Activated CD4-positive, alpha-beta T cell treated with anti-CD3 and anti-CD28 coated beads for 36 hours (primary cell): Measurements from ENCODE around the gene DTNB. TPM values are rescaled to one million over a fixed set of nuclear protein-coding genes. Genes with fewer than 3 reads are reported as not detected.
"Not testable (repeated sequence)": the region's sequence is repeated elsewhere in the genome, so short reads cannot be mapped to it uniquely, and the experiment has no call there.

Source experiments
- ATAC-seq: fragments of 200-7000 bp; cut with Tn5 transposase; one replicate; pipeline ENCODE4 v1.10.0; 2021; ENCODE audit warnings: mild to moderate bottlenecking, moderate library complexity
- CTCF ChIA-PET: fragments of 350-600 bp; sonication (Branson Sonifier 250); formaldehyde crosslinking; loops from one replicate; lab custom pipeline; 2021; ENCODE audit warnings: antibody characterized with exemption; lab: Charles Lee
- POLR2A ChIA-PET: fragments of 350-600 bp; sonication (Branson Sonifier 250); formaldehyde crosslinking; loops from one replicate; lab custom pipeline; 2021; ENCODE audit warnings: antibody characterized with exemption, inconsistent platforms; lab: Charles Lee
- DNase-seq: peaks from one replicate; pipeline ENCODE4 v3.0.0-alpha.2; 2020
- H3K27ac Mint-ChIP-seq: one replicate; pipeline ENCODE4 v1.8.0; 2021; ENCODE audit warnings: mixed read lengths
- H3K27me3 Mint-ChIP-seq: one replicate; pipeline ENCODE4 v1.8.0; 2021; ENCODE audit warnings: mixed read lengths
- H3K36me3 Mint-ChIP-seq: one replicate; pipeline ENCODE4 v1.8.0; 2021; ENCODE audit warnings: low read depth, mixed read lengths
- H3K4me1 Mint-ChIP-seq: one replicate; pipeline ENCODE4 v1.8.0; 2021; ENCODE audit warnings: mixed read lengths
- H3K4me3 Mint-ChIP-seq: one replicate; pipeline ENCODE4 v1.8.0; 2021; ENCODE audit warnings: mild to moderate bottlenecking, moderate library complexity, mixed read lengths
- H3K9me3 Mint-ChIP-seq: one replicate; pipeline ENCODE4 v1.8.0; 2021; ENCODE audit warnings: low read depth, mixed read lengths
- intact Hi-C, 2 experiments: fragments of 100-400 bp; cut with DNase I in 1 of 2; cut with micrococcal nuclease in 1 of 2; formaldehyde crosslinking; loops; one replicate each; pipeline versions ENCODE4 v1.14.2 to v1.15.1; 2022 to 2024; cut with DNase I, micrococcal nuclease
- total RNA-seq, 2 experiments: library from RNA; stranded (reverse); gene quantifications; one replicate each; pipeline ENCODE4 v1.2.3, GENCODE V29; 2021

DTNB gene
- total RNA-seq, 2 experiments from 2014 or later = 17.1 to 33.5 TPM

GRCh38 chr2:25405611-25406295 is 267.6 kb downstream of the DTNB start:
- ChIA-PET CTCF (interaction anchor here (0.8 to 1.0 kb wide), 2 partner anchors 89 to 430 kb away, joined by 3 read pairs; no protein-coding TSS in a partner anchor), POLR2A (no interaction called here)
- H3K4me1 Mint-ChIP-seq = peaks cover 13% of the 10 kb centered on the region
- no peak overlapping the region for H3K27ac Mint-ChIP-seq
- no peaks in the 10 kb centered on the region for H3K9me3 Mint-ChIP-seq
- H3K4me3 Mint-ChIP-seq = no peak overlapping the region
- no peak for ATAC-seq
- H3K36me3 Mint-ChIP-seq = no peaks in the 10 kb centered on the region
- H3K27me3 Mint-ChIP-seq = no peaks in the 10 kb centered on the region
- DNase-seq = no peak
- intact Hi-C loops = no loop called here

- H3K4me1 Mint-ChIP-seq = peaks cover 11% of the 10 kb centered on the region
- ATAC-seq = peak; percentile 83
- H3K27ac Mint-ChIP-seq, intact Hi-C loops, H3K27me3 Mint-ChIP-seq, H3K4me3 Mint-ChIP-seq, H3K9me3 Mint-ChIP-seq, DNase-seq, POLR2A ChIA-PET, H3K36me3 Mint-ChIP-seq: not testable (repeated sequence)
- CTCF ChIA-PET = interaction anchor here (0.6 to 1.5 kb wide), 3 partner anchors 17 to 41 kb away, joined by 3 to 4 read pairs (median 3); no protein-coding TSS in a partner anchor
These were observed 270.1 kb downstream of the DTNB start for GRCh38 chr2:25403120-25403760.

GRCh38 chr2:25402477-25402876 is 270.9 kb downstream of the DTNB start:
- Mint-ChIP-seq H3K4me1 (peaks cover 11% of the 10 kb centered on the region), H3K9me3 (no peaks in the 10 kb centered on the region), H3K27ac (no peak overlapping the region), H3K27me3 (no peaks in the 10 kb centered on the region), H3K4me3 (no peak overlapping the region), H3K36me3 (no peaks in the 10 kb centered on the region)
- DNase-seq (no peak), ATAC-seq (peak; percentile 54)
- ChIA-PET CTCF (interaction anchor here (0.7 to 1.5 kb wide), 2 partner anchors 16 to 40 kb away, joined by 3 to 4 read pairs; no protein-coding TSS in a partner anchor), POLR2A (no interaction called here)
- intact Hi-C loops = no loop called here

- DNase-seq = no peak
- Mint-ChIP-seq H3K27me3 (no peaks in the 10 kb centered on the region), H3K4me3 (no peak overlapping the region), H3K4me1 (peaks cover 11% of the 10 kb centered on the region), H3K27ac (no peak overlapping the region), H3K9me3 (no peaks in the 10 kb centered on the region), H3K36me3 (no peaks in the 10 kb centered on the region)
- intact Hi-C loops = no loop called here
- POLR2A ChIA-PET = no interaction called here
- ATAC-seq = no peak
- CTCF ChIA-PET = interaction anchor here (0.7 to 1.1 kb wide), 3 partner anchors 11 to 120 kb away, joined by 3 read pairs; no protein-coding TSS in a partner anchor
These were observed 271.9 kb downstream of the DTNB start for GRCh38 chr2:25401307-25402026.

GRCh38 chr2:25400576-25401216 is 272.7 kb downstream of the DTNB start:
- H3K4me3 Mint-ChIP-seq = no peak overlapping the region
- peaks cover 11% of the 10 kb centered on the region for H3K4me1 Mint-ChIP-seq
- ChIA-PET CTCF (interaction anchor here (1.0 to 1.1 kb wide), 2 partner anchors 12 to 20 kb away, joined by 3 read pairs; no protein-coding TSS in a partner anchor), POLR2A (no interaction called here)
- intact Hi-C loops = no loop called here
- no peaks in the 10 kb centered on the region for H3K9me3 Mint-ChIP-seq
- ATAC-seq (no peak), DNase-seq (no peak)
- H3K27me3 Mint-ChIP-seq = no peaks in the 10 kb centered on the region
- H3K27ac Mint-ChIP-seq = no peak overlapping the region
- no peaks in the 10 kb centered on the region for H3K36me3 Mint-ChIP-seq

- intact Hi-C loops = no loop called here
- Mint-ChIP-seq H3K4me3 (no peak overlapping the region), H3K27me3 (no peaks in the 10 kb centered on the region), H3K36me3 (no peaks in the 10 kb centered on the region), H3K9me3 (no peaks in the 10 kb centered on the region), H3K4me1 (peaks cover 11% of the 10 kb centered on the region), H3K27ac (no peak overlapping the region)
- ATAC-seq (no peak), DNase-seq (no peak)
- POLR2A ChIA-PET = no interaction called here
- CTCF ChIA-PET = interaction anchor here (1.0 to 1.1 kb wide), 2 partner anchors 13 to 20 kb away, joined by 3 read pairs; no protein-coding TSS in a partner anchor
These were observed 273.2 kb downstream of the DTNB start for GRCh38 chr2:25400169-25400568.

- no peak overlapping the region for H3K4me3 Mint-ChIP-seq
- no peaks in the 10 kb centered on the region for H3K27me3 Mint-ChIP-seq
- H3K4me1 Mint-ChIP-seq = peaks cover 9% of the 10 kb centered on the region
- no peaks in the 10 kb centered on the region for H3K9me3 Mint-ChIP-seq
- CTCF ChIA-PET = no interaction called here
- POLR2A ChIA-PET = no interaction called here
- H3K27ac Mint-ChIP-seq = no peak overlapping the region
- no peaks in the 10 kb centered on the region for H3K36me3 Mint-ChIP-seq
- intact Hi-C loops = no loop called here
- DNase-seq = no peak
- no peak for ATAC-seq
These were observed 274.8 kb downstream of the DTNB start for GRCh38 chr2:25398534-25398933.

- Mint-ChIP-seq H3K27ac (no peak overlapping the region), H3K36me3 (no peaks in the 10 kb centered on the region), H3K9me3 (no peaks in the 10 kb centered on the region), H3K27me3 (no peaks in the 10 kb centered on the region), H3K4me3 (no peak overlapping the region), H3K4me1 (peaks cover 4% of the 10 kb centered on the region)
- intact Hi-C loops = no loop called here
- CTCF ChIA-PET = no interaction called here
- DNase-seq (no peak), ATAC-seq (no peak)
- POLR2A ChIA-PET = no interaction called here
These were observed 275.6 kb downstream of the DTNB start for GRCh38 chr2:25397777-25398176.

GRCh38 chr2:25389161-25389560 is 284.2 kb downstream of the DTNB start:
- no peak overlapping the region for H3K4me3 Mint-ChIP-seq
- H3K4me1 Mint-ChIP-seq = peaks cover 13% of the 10 kb centered on the region
- CTCF ChIA-PET = interaction anchor here (0.6 to 1.1 kb wide), 4 partner anchors 13 to 794 kb away, joined by 3 to 5 read pairs (median 4); no protein-coding TSS in a partner anchor
- DNase-seq (no peak), ATAC-seq (no peak)
- no peaks in the 10 kb centered on the region for H3K27me3 Mint-ChIP-seq
- H3K9me3 Mint-ChIP-seq = no peaks in the 10 kb centered on the region
- intact Hi-C loops = no loop called here
- H3K36me3 Mint-ChIP-seq = peaks cover 10% of the 10 kb centered on the region
- H3K27ac Mint-ChIP-seq = no peak overlapping the region
- POLR2A ChIA-PET = no interaction called here

- ATAC-seq = peak; percentile 81
- DNase-seq = peak; percentile 44
- peak overlapping the region; percentile 66 for H3K27ac Mint-ChIP-seq
- ChIA-PET CTCF (interaction anchor here (0.6 to 1.1 kb wide), 4 partner anchors 20 to 795 kb away, joined by 3 to 4 read pairs (median 3); no protein-coding TSS in a partner anchor), POLR2A (no interaction called here)
- peaks cover 13% of the 10 kb centered on the region for H3K4me1 Mint-ChIP-seq
- intact Hi-C loops = no loop called here
- no peaks in the 10 kb centered on the region for H3K9me3 Mint-ChIP-seq
- peaks cover 10% of the 10 kb centered on the region for H3K36me3 Mint-ChIP-seq
- H3K4me3 Mint-ChIP-seq = no peak overlapping the region
- no peaks in the 10 kb centered on the region for H3K27me3 Mint-ChIP-seq
These were observed 284.9 kb downstream of the DTNB start for GRCh38 chr2:25388491-25388890.
